Measurements from ENCODE around the gene VRK2. TPM values are rescaled to one million over a fixed set of nuclear protein-coding genes. Genes with fewer than 3 reads are reported as not detected.
"Not testable (repeated sequence)": the region's sequence is repeated elsewhere in the genome, so short reads cannot be mapped to it uniquely, and the experiment has no call there.

VRK2 gene
- total and polyA plus RNA-seq, 2 experiments from 2014 or later = 11.8 to 18.1 TPM

GRCh38 chr2:58109481-58109880 is 62.9 kb downstream of the VRK2 start:
- H3K4me1 ChIP-seq (ENCODE audit: low read depth) = no peaks in the 10 kb centered on the region
- no peaks in the 10 kb centered on the region for H3K9me3 ChIP-seq (ENCODE audit: low read depth)
- no peaks in the 10 kb centered on the region for H3K27me3 ChIP-seq
- no peak overlapping the region for H3K4me3 ChIP-seq
- TF ChIP-seq, protein P1, sequence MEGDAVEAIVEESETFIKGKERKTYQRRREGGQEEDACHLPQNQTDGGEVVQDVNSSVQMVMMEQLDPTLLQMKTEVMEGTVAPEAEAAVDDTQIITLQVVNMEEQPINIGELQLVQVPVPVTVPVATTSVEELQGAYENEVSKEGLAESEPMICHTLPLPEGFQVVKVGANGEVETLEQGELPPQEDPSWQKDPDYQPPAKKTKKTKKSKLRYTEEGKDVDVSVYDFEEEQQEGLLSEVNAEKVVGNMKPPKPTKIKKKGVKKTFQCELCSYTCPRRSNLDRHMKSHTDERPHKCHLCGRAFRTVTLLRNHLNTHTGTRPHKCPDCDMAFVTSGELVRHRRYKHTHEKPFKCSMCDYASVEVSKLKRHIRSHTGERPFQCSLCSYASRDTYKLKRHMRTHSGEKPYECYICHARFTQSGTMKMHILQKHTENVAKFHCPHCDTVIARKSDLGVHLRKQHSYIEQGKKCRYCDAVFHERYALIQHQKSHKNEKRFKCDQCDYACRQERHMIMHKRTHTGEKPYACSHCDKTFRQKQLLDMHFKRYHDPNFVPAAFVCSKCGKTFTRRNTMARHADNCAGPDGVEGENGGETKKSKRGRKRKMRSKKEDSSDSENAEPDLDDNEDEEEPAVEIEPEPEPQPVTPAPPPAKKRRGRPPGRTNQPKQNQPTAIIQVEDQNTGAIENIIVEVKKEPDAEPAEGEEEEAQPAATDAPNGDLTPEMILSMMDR (IDR thresholded peaks at IDR 0.05; ENCODE audit: low read depth, low read length) = no peak
- no peaks in the 10 kb centered on the region for H3K36me3 ChIP-seq
- DNase-seq (ENCODE audit: low read depth in 1 of 2, low spot score in 1 of 2) = no peak
- no peak overlapping the region for H3K27ac ChIP-seq

GRCh38 chr2:58110765-58111164 is 64.2 kb downstream of the VRK2 start:
- no peaks in the 10 kb centered on the region for H3K27me3 ChIP-seq
- no peak for DNase-seq (ENCODE audit: low read depth in 1 of 2, low spot score in 1 of 2)
- no peak overlapping the region for H3K4me3 ChIP-seq
- TF ChIP-seq, protein P1 (IDR thresholded peaks at IDR 0.05; ENCODE audit: low read depth, low read length) = no peak
- H3K4me1 ChIP-seq (ENCODE audit: low read depth) = no peaks in the 10 kb centered on the region
- no peaks in the 10 kb centered on the region for H3K36me3 ChIP-seq
- H3K9me3 ChIP-seq (ENCODE audit: low read depth) = no peaks in the 10 kb centered on the region
- no peak overlapping the region for H3K27ac ChIP-seq

GRCh38 chr2:58113563-58113962 is 67.0 kb downstream of the VRK2 start:
- H3K4me3 ChIP-seq; H3K9me3 ChIP-seq (ENCODE audit: low read depth); H3K27ac ChIP-seq; DNase-seq (ENCODE audit: low read depth in 1 of 2, low spot score in 1 of 2); H3K27me3 ChIP-seq; H3K36me3 ChIP-seq; H3K4me1 ChIP-seq (ENCODE audit: low read depth): not testable (repeated sequence)

DNA sequence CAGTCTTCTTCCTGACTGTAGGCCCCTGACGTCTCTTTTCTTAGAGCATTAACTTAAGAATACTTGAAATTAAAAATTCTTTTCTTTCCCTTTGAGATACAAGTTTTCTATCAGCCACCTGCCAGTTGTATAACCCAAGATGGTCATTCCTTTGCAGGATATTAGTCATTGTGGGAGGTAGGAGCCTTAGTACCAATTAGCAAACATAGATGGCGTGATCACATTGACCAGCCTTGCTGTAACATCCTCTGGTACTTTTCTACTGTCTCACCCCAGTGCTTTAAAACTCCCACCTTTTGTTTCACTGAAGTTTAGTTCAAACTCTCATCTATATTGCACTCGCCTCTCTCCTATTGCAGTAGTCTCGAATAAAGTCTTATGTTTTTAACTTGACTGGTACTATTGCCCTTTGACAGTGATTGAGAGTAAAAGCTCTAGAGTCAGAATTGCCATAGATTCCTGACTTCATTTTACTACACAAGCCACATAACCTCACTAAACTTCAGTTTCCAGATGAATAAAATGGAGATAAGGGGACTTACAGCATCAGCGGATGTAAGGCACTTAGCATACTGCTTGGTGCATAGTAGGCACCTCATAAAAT is 74.1 kb downstream of the VRK2 start:
- H3K9me3 ChIP-seq (ENCODE audit: low read depth) = no peaks in the 10 kb centered on the region
- no peaks in the 10 kb centered on the region for H3K4me1 ChIP-seq (ENCODE audit: low read depth)
- H3K27me3 ChIP-seq = no peaks in the 10 kb centered on the region
- TF ChIP-seq, protein P1 (IDR thresholded peaks at IDR 0.05; ENCODE audit: low read depth, low read length) = no peak
- no peaks in the 10 kb centered on the region for H3K36me3 ChIP-seq
- no peak overlapping the region for H3K4me3 ChIP-seq
- H3K27ac ChIP-seq = no peak overlapping the region
- DNase-seq (ENCODE audit: low read depth in 1 of 2, low spot score in 1 of 2) = no peak

DNA sequence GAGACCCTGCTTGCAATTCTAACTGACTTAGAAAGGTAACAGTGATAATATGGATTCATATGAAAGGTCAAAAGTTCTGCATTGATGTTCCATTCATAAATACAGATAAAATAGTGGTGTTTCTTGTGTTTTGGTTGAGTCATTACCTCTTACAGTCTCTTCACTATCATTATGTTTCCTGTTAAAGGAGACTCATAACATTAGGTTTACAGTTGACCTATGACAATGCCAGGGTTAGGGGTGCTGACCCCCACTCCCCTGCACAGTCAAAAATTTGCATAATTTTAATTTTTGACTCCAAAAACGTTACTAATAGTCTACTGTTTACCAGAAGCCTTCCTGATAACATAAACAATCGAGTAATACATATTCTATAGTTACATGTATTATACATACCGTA is 75.4 kb downstream of the VRK2 start:
- no peaks in the 10 kb centered on the region for H3K4me1 ChIP-seq (ENCODE audit: low read depth)
- H3K36me3 ChIP-seq = no peaks in the 10 kb centered on the region
- TF ChIP-seq, protein P1 (IDR thresholded peaks at IDR 0.05; ENCODE audit: low read depth, low read length) = no peak
- no peak for DNase-seq (ENCODE audit: low read depth in 1 of 2, low spot score in 1 of 2)
- no peaks in the 10 kb centered on the region for H3K9me3 ChIP-seq (ENCODE audit: low read depth)
- H3K4me3 ChIP-seq = no peak overlapping the region
- H3K27me3 ChIP-seq = no peaks in the 10 kb centered on the region
- H3K27ac ChIP-seq = no peak overlapping the region

GRCh38 chr2:58122540-58122939 is 75.9 kb downstream of the VRK2 start:
- Histone ChIP-seq H3K27ac (no peak overlapping the region), H3K36me3 (no peaks in the 10 kb centered on the region), H3K4me1 (ENCODE audit: low read depth) (no peaks in the 10 kb centered on the region), H3K27me3 (no peaks in the 10 kb centered on the region), H3K9me3 (ENCODE audit: low read depth) (no peaks in the 10 kb centered on the region), H3K4me3 (no peak overlapping the region)
- TF ChIP-seq, protein P1 (IDR thresholded peaks at IDR 0.05; ENCODE audit: low read depth, low read length) = no peak
- DNase-seq (ENCODE audit: low read depth in 1 of 2, low spot score in 1 of 2) = no peak
